IMR-90 (cell line): ENCODE measurements around the gene CCDC171. TPM values are rescaled to one million over a fixed set of nuclear protein-coding genes. Genes with fewer than 3 reads are reported as not detected.
A peak's percentile ranks its signal among the peaks of the same experiment; 100 is the strongest.

Experiments used
- ATAC-seq: fragments of 200-7000 bp; cut with Tn5 transposase; 2 replicates; pipeline ENCODE4 v1.9.1; 2020; ENCODE audit warnings: low read depth, mild to moderate bottlenecking, moderate library complexity
- BruUV-seq: library from RNA; stranded (reverse); fragments of 400-500 nt; replicated peaks from 2 replicates; lab custom pipeline; 2021; lab: Mats Ljungman, UMichigan
- CTCF ChIA-PET: fragments of 300-600 bp; formaldehyde crosslinking; extraction: SDS; loops from one replicate; lab custom pipeline; 2021; ENCODE audit warnings: antibody characterized with exemption; lab: Yijun Ruan, JAX
- POLR2A ChIA-PET: fragments of 300-600 bp; sonication (Branson Sonifier 250); formaldehyde crosslinking; loops from one replicate; lab custom pipeline; 2022; ENCODE audit warnings: antibody characterized with exemption; ENCODE audit not compliant: unreplicated experiment; lab: Charles Lee
- DNase-seq: peaks from one replicate; pipeline ENCODE4 v3.0.0; 2013
- H2AFZ ChIP-seq: replicated peaks from 2 replicates; pipeline ENCODE3; 2013; ENCODE audit warnings: low read length, mild to moderate bottlenecking; ENCODE audit not compliant: poor library complexity
- H2AK5ac ChIP-seq: 2 replicates; pipeline ENCODE4 v1.6.1; 2013; ENCODE audit warnings: low read depth, low read length, inconsistent platforms
- H2AK9ac ChIP-seq: replicated peaks from 2 replicates; pipeline ENCODE3; 2013; ENCODE audit warnings: mild to moderate bottlenecking, low read depth, low read length, moderate library complexity; ENCODE audit not compliant: poor library complexity
- H2BK120ac ChIP-seq: 2 replicates; pipeline ENCODE4 v1.6.1; 2013; ENCODE audit warnings: low read depth, low read length, inconsistent platforms
- H2BK15ac ChIP-seq: 3 replicates; pipeline ENCODE4 v1.6.1; 2013; ENCODE audit warnings: low read depth, low read length, inconsistent platforms
- H2BK20ac ChIP-seq: 2 replicates; pipeline ENCODE4 v1.6.1; 2013; ENCODE audit warnings: low read depth, mild to moderate bottlenecking, inconsistent platforms, low read length, moderate library complexity
- H2BK5ac ChIP-seq: 2 replicates; pipeline ENCODE4 v1.6.1; 2013; ENCODE audit warnings: mild to moderate bottlenecking, low read depth, low read length, inconsistent platforms; ENCODE audit not compliant: poor library complexity, severe bottlenecking
- H3K14ac ChIP-seq: replicated peaks from 2 replicates; pipeline ENCODE4 v1.6.1; 2013; ENCODE audit warnings: low read depth, low read length, inconsistent platforms
- H3K18ac ChIP-seq: 2 replicates; pipeline ENCODE4 v1.6.1; 2013; ENCODE audit warnings: low read depth, low read length, control low read depth
- H3K23ac ChIP-seq: 2 replicates; pipeline ENCODE4 v1.6.1; 2013; ENCODE audit warnings: low read depth, low read length, inconsistent platforms
- H3K27ac ChIP-seq: 2 replicates; pipeline ENCODE4 v1.5.1; 2013; ENCODE audit warnings: mild to moderate bottlenecking, control low read depth, low read length; ENCODE audit not compliant: insufficient read depth
- H3K27me3 ChIP-seq: 2 replicates; pipeline ENCODE4 v1.6.1; 2013; ENCODE audit warnings: low read length; ENCODE audit not compliant: control insufficient read depth, insufficient read depth
- H3K36me3 ChIP-seq: 2 replicates; pipeline ENCODE4 v1.6.1; 2013; ENCODE audit warnings: low read length, mixed read lengths; ENCODE audit not compliant: control insufficient read depth, insufficient read depth
- H3K4ac ChIP-seq: 2 replicates; pipeline ENCODE4 v1.6.1; 2013; ENCODE audit warnings: low read depth, low read length, inconsistent platforms
- H3K4me1 ChIP-seq: 2 replicates; pipeline ENCODE4 v1.6.1; 2013; ENCODE audit warnings: low read length, mixed read lengths; ENCODE audit not compliant: control insufficient read depth, insufficient read depth
- H3K4me2 ChIP-seq: 2 replicates; pipeline ENCODE4 v1.6.1; 2013; ENCODE audit warnings: low read depth, mild to moderate bottlenecking, control low read depth, low read length, moderate library complexity
- H3K4me3 ChIP-seq: 2 replicates; pipeline ENCODE4 v1.5.1; 2013; ENCODE audit warnings: low read depth, mild to moderate bottlenecking, control low read depth, low read length, moderate library complexity; ENCODE audit not compliant: insufficient read depth
- H3K56ac ChIP-seq: 2 replicates; pipeline ENCODE4 v1.6.1; 2013; ENCODE audit warnings: low read length, inconsistent platforms; ENCODE audit not compliant: insufficient read depth; ENCODE audit errors: extremely low read depth
- H3K79me1 ChIP-seq, 2 experiments: 2 replicates each; pipeline ENCODE4 v1.6.1; 2013; ENCODE audit warnings: low read length in 2 of 2, inconsistent platforms in 1 of 2, low read depth in 1 of 2
- H3K9ac ChIP-seq: 2 replicates; pipeline ENCODE4 v1.6.1; 2013; ENCODE audit warnings: low read depth, low read length, control low read depth
- H3K9me1 ChIP-seq: 2 replicates; pipeline ENCODE4 v1.6.1; 2013; ENCODE audit warnings: low read length, inconsistent platforms; ENCODE audit not compliant: insufficient read depth
- H3K9me3 ChIP-seq: 2 replicates; pipeline ENCODE4 v1.6.1; 2013; ENCODE audit warnings: low read length; ENCODE audit not compliant: control insufficient read depth, insufficient read depth
- H4K20me1 ChIP-seq: 2 replicates; pipeline ENCODE4 v1.6.1; 2013; ENCODE audit warnings: low read length, inconsistent platforms; ENCODE audit not compliant: insufficient read depth
- H4K5ac ChIP-seq: 2 replicates; pipeline ENCODE4 v1.6.1; 2013; ENCODE audit warnings: mild to moderate bottlenecking, low read depth, low read length, control low read depth
- H4K8ac ChIP-seq, 2 experiments: 2 replicates each; pipeline ENCODE4 v1.6.1; 2013; ENCODE audit warnings: low read depth in 2 of 2, low read length in 2 of 2, control low read depth in 1 of 2, inconsistent platforms in 1 of 2
- H4K91ac ChIP-seq: 2 replicates; pipeline ENCODE4 v1.6.1; 2013; ENCODE audit warnings: low read depth, low read length, inconsistent platforms; ENCODE audit not compliant: insufficient read depth
- BHLHE40 ChIP-seq: fragments of 150-350 bp; IDR thresholded peaks from 2 replicates; pipeline ENCODE4 v1.6.1; 2016; ENCODE audit warnings: mild to moderate bottlenecking, low read depth, low read length
- CEBPB ChIP-seq: IDR thresholded peaks from 2 replicates; pipeline ENCODE4 v1.6.1; 2012; ENCODE audit warnings: low read depth, low read length, improper control_type of control experiment
- CTCF ChIP-seq: conservative IDR thresholded peaks from 2 replicates; pipeline ENCODE4 v1.5.1; 2012; ENCODE audit warnings: mild to moderate bottlenecking, low read depth, low read length, improper control_type of control experiment
- ELK1 ChIP-seq: fragments of 150-350 bp; IDR thresholded peaks from 2 replicates; pipeline ENCODE4 v1.6.1; 2016; ENCODE audit warnings: low read depth, mild to moderate bottlenecking, low read length, moderate library complexity, borderline replicate concordance
- MAFK ChIP-seq: IDR thresholded peaks from 2 replicates; pipeline ENCODE4 v1.6.1; 2012; ENCODE audit warnings: low read depth, low read length, improper control_type of control experiment
- MAZ ChIP-seq: IDR thresholded peaks from 2 replicates; pipeline ENCODE4 v1.6.1; 2012; ENCODE audit warnings: low read depth, mild to moderate bottlenecking, low read length, improper control_type of control experiment, moderate library complexity, borderline replicate concordance
- NFE2L2 ChIP-seq: fragments of 150-350 bp; IDR thresholded peaks from 2 replicates; pipeline ENCODE4 v1.6.1; 2016; ENCODE audit warnings: low read depth, mild to moderate bottlenecking, low read length
- POLR2A ChIP-seq: IDR thresholded peaks from 2 replicates; pipeline ENCODE4 v1.6.1; 2012; ENCODE audit warnings: mild to moderate bottlenecking, low read depth, low read length
- RAD21 ChIP-seq: IDR thresholded peaks from 2 replicates; pipeline ENCODE4 v1.6.1; 2012; ENCODE audit warnings: low read length, improper control_type of control experiment
- RCOR1 ChIP-seq: IDR thresholded peaks from 2 replicates; pipeline ENCODE4 v1.6.1; 2012; ENCODE audit warnings: mild to moderate bottlenecking, low read length, improper control_type of control experiment; ENCODE audit not compliant: insufficient replicate concordance
- RFX5 ChIP-seq: IDR thresholded peaks from 2 replicates; pipeline ENCODE4 v1.8.0; 2012; ENCODE audit warnings: low read depth, mild to moderate bottlenecking, low read length, moderate library complexity
- SMC3 ChIP-seq: fragments of 150-350 bp; IDR thresholded peaks from 2 replicates; pipeline ENCODE4 v1.6.1; 2016; ENCODE audit warnings: low read depth, mild to moderate bottlenecking, antibody characterized with exemption, low read length, moderate library complexity
- dilution Hi-C: fragments of 300-500 bp; cut with HindIII; formaldehyde crosslinking; loops from one replicate; pipeline ENCODE4 v1.14.3; 2018; ENCODE audit warnings: low sequenced_read_pairs; ENCODE audit not compliant: unreplicated experiment
- in situ Hi-C: fragments of 300-500 bp; cut with MboI; formaldehyde crosslinking; loops from 3 replicates; pipeline ENCODE4 v1.14.3; 2019; ENCODE audit warnings: low sequenced_read_pairs, inconsistent platforms, mixed read lengths
- intact Hi-C: fragments of 100-400 bp; cut with micrococcal nuclease; formaldehyde crosslinking; loops from 2 replicates; pipeline ENCODE4 v1.10.0; 2022
- polyA plus RNA-seq, 3 experiments: library from polyadenylated mRNA; depleted of rRNA; stranded (reverse); fragments of >200 nt; gene quantifications; 2 replicates each; pipeline ENCODE4 v1.2.3, GENCODE V29; 2012; ENCODE audit warnings: low replicate concordance in 1 of 3
- total RNA-seq: library from RNA; depleted of rRNA; stranded (reverse); fragments of >200 nt; gene quantifications from 2 replicates; pipeline ENCODE4 v1.2.3, GENCODE V29; 2012

The CCDC171 gene
- total and polyA plus RNA-seq, 2 of the 4 experiments (the other 2 are of a cell fraction): 0.63 to 2.2 TPM

DNA sequence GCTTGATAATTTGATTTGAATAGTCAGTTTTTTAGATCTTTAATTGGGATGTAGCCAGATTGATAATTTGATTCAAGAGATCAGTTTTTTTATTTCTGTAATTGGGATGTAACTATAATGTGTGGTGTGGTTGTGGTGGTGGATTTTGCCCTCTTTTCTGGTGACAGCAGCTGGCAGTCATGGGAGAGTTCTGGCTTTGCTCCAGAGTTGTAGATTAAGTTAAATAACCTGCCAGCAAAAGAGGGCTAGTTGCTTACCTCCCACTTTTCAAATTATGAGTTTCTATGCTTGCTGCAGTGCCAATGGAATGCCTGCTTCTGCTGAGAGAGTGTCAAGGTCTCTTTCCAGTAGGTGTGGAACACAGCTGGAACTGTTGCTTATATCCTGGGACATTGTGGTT is 315.1 kb downstream of the CCDC171 start:
- 0 out of 2 replicates have a peak, but pooled peaks cover 3% of the 10 kb centered on the region for H3K9me1 ChIP-seq
- BruUV-seq: no TSS peak
- no peak overlapping the region for H3K18ac ChIP-seq
- in situ Hi-C loops (no loop called here), intact Hi-C loops (no loop called here), dilution Hi-C loops (no loop called here)
- H3K27me3 ChIP-seq: no peaks in the 10 kb centered on the region
- H4K91ac ChIP-seq: no peak overlapping the region
- H3K9ac ChIP-seq: no peak overlapping the region
- no peak overlapping the region for H3K4me3 ChIP-seq
- H3K4me1 ChIP-seq: no peaks in the 10 kb centered on the region
- no peak overlapping the region for H2BK120ac ChIP-seq
- H3K4me2 ChIP-seq: no peak overlapping the region
- H3K4ac ChIP-seq: no peak overlapping the region
- H3K23ac ChIP-seq: no peak overlapping the region
- H2AK9ac ChIP-seq: no peak overlapping the region
- DNase-seq: no peak
- ChIA-PET POLR2A (no interaction called here), CTCF (no interaction called here)
- ATAC-seq: no peak
- 0 out of 2 replicates have a peak overlapping the region, but pooled peaks have one; percentile 24 for H2BK20ac ChIP-seq
- H2AFZ ChIP-seq: no peak overlapping the region
- H3K79me1 ChIP-seq: no peaks in the 10 kb centered on the region
- no peak overlapping the region for H4K5ac ChIP-seq
- no peak overlapping the region for H3K56ac ChIP-seq
- no peak overlapping the region for H4K8ac ChIP-seq
- no peak overlapping the region for H2BK5ac ChIP-seq
- H3K27ac ChIP-seq: no peak overlapping the region
- TF ChIP-seq NFE2L2 (no peak), BHLHE40 (no peak), CEBPB (no peak), RFX5 (no peak), SMC3 (no peak), MAZ (no peak), RAD21 (no peak), RCOR1 (no peak), POLR2A (no peak), ELK1 (no peak), MAFK (no peak), CTCF (no peak)
- no peak overlapping the region for H3K14ac ChIP-seq
- no peaks in the 10 kb centered on the region for H3K9me3 ChIP-seq
- no peaks in the 10 kb centered on the region for H3K36me3 ChIP-seq
- 0 out of 2 replicates have a peak overlapping the region, but pooled peaks have one; percentile 50 for H2AK5ac ChIP-seq
- H2BK15ac ChIP-seq: no peak overlapping the region
- H4K20me1 ChIP-seq: no peaks in the 10 kb centered on the region
